Liver (tissue), 9 donors: ENCODE measurements around the gene KRTAP3-1. TPM values are rescaled to one million over a fixed set of nuclear protein-coding genes. Genes with fewer than 3 reads are reported as not detected.

ENCODE experiments used
- DNase-seq: peaks from one replicate; pipeline ENCODE4 v3.0.0-alpha.2; 2017; ENCODE audit warnings: low spot score
- H3K27ac ChIP-seq, 2 donors: one replicate each; pipeline ENCODE4 v1.7.0; 2013; ENCODE audit warnings: inconsistent platforms in 2 of 2, low read length in 2 of 2, control low read depth in 1 of 2, low read depth in 1 of 2, mild to moderate bottlenecking in 1 of 2
- H3K27me3 ChIP-seq, 4 donors: one replicate each; pipeline versions ENCODE4 v1.6.1 to v1.7.0; 2013; ENCODE audit warnings: low read length in 3 of 4, inconsistent platforms in 1 of 4, mild to moderate bottlenecking in 1 of 4, moderate library complexity in 1 of 4; ENCODE audit not compliant: control insufficient read depth in 4 of 4, insufficient read depth in 4 of 4
- H3K36me3 ChIP-seq, 4 donors: one replicate each; pipeline versions ENCODE4 v1.6.1 to v1.7.0; 2013; ENCODE audit warnings: low read length in 3 of 4, mild to moderate bottlenecking in 3 of 4, low read depth in 1 of 4, moderate library complexity in 1 of 4; ENCODE audit not compliant: control insufficient read depth in 4 of 4, insufficient read depth in 3 of 4
- H3K4me1 ChIP-seq, 4 donors: one replicate each; pipeline versions ENCODE4 v1.6.1 to v1.7.0; 2013; ENCODE audit warnings: low read length in 3 of 4, mild to moderate bottlenecking in 3 of 4, moderate library complexity in 1 of 4; ENCODE audit not compliant: control insufficient read depth in 4 of 4, insufficient read depth in 4 of 4
- H3K4me3 ChIP-seq, 3 donors: one replicate each; pipeline versions ENCODE4 v1.6.1 to v1.7.0; 2013; ENCODE audit warnings: low read length in 3 of 3, control low read depth in 1 of 3, low read depth in 1 of 3, mild to moderate bottlenecking in 1 of 3
- H3K9ac ChIP-seq, 2 donors: one replicate each; pipeline ENCODE4 v1.7.0; 2013; ENCODE audit warnings: low read length in 2 of 2, mild to moderate bottlenecking in 2 of 2, moderate library complexity in 2 of 2, control low read depth in 1 of 2, low read depth in 1 of 2
- H3K9me3 ChIP-seq, 4 donors: one replicate each; pipeline versions ENCODE4 v1.6.1 to v1.7.0; 2013; ENCODE audit warnings: low read length in 3 of 4; ENCODE audit not compliant: control insufficient read depth in 4 of 4
- ATF3 ChIP-seq: IDR thresholded peaks from 2 replicates; pipeline ENCODE4 v1.6.1; 2016; ENCODE audit warnings: antibody characterized with exemption
- CTCF ChIP-seq: fragments of 150-350 bp; IDR thresholded peaks from 2 replicates; pipeline ENCODE4 v1.5.1; 2017; ENCODE audit warnings: improper control_type of control experiment, low read depth, low read length; ENCODE audit not compliant: missing input control
- EGR1 ChIP-seq, 2 donors: IDR thresholded peaks; 2 replicates each; pipeline ENCODE4 v1.6.1; 2016 to 2018; ENCODE audit warnings: antibody characterized with exemption in 2 of 2, low read depth in 2 of 2
- FOXA1 ChIP-seq: IDR thresholded peaks from 2 replicates; pipeline ENCODE4 v1.6.1; 2016; ENCODE audit warnings: antibody characterized with exemption
- FOXA2 ChIP-seq: IDR thresholded peaks from 2 replicates; pipeline ENCODE4 v1.6.1; 2016; ENCODE audit warnings: antibody characterized with exemption
- GABPA ChIP-seq, 2 donors: IDR thresholded peaks in 1 of 2; conservative IDR thresholded peaks in 1 of 2; 2 replicates each; pipeline ENCODE4 v1.6.1; 2016; ENCODE audit warnings: antibody characterized with exemption in 2 of 2, mild to moderate bottlenecking in 1 of 2, moderate library complexity in 1 of 2
- HNF4G ChIP-seq: IDR thresholded peaks from 2 replicates; pipeline ENCODE4 v1.6.1; 2016; ENCODE audit warnings: antibody characterized with exemption
- JUND ChIP-seq, 2 donors: IDR thresholded peaks; 2 replicates each; pipeline ENCODE4 v1.6.1; 2016; ENCODE audit warnings: antibody characterized with exemption in 2 of 2
- RAD21 ChIP-seq, 2 donors: IDR thresholded peaks; 2 replicates each; pipeline ENCODE4 v1.6.1; 2016; ENCODE audit warnings: antibody characterized with exemption in 2 of 2, mild to moderate bottlenecking in 2 of 2
- RXRA ChIP-seq, 2 donors: IDR thresholded peaks; 2 replicates each; pipeline ENCODE4 v1.6.1; 2017 to 2018; ENCODE audit warnings: antibody characterized with exemption in 2 of 2, mild to moderate bottlenecking in 1 of 2
- SP1 ChIP-seq: IDR thresholded peaks from 2 replicates; pipeline ENCODE4 v1.6.1; 2018; ENCODE audit warnings: antibody characterized with exemption, mild to moderate bottlenecking
- TAF1 ChIP-seq: conservative IDR thresholded peaks from 2 replicates; pipeline ENCODE4 v1.6.1; 2016; ENCODE audit warnings: antibody characterized with exemption, mild to moderate bottlenecking
- YY1 ChIP-seq: IDR thresholded peaks from 2 replicates; pipeline ENCODE4 v1.6.1; 2016; ENCODE audit warnings: antibody characterized with exemption, mild to moderate bottlenecking
- ZBTB33 ChIP-seq: IDR thresholded peaks from 2 replicates; pipeline ENCODE4 v1.6.1; 2016; ENCODE audit warnings: antibody characterized with exemption
- WGBS: extraction: QIAGEN DNeasy Blood & Tissue Kit; methylation state at CpG from one replicate; pipeline ENCODE4 v1.1.7; 2013; 5-methylcytosine and 5-hydroxymethylcytosine counted together
- polyA plus RNA-seq, 2 donors: library from polyadenylated mRNA; stranded (reverse) in 1 of 2; unstranded in 1 of 2; fragments of 200-250 nt in 1 of 2; fragments of >200 nt in 1 of 2; fragmentation: Nextera tagmentation in 1 of 2; extraction: Ambion mirVana in 1 of 2; gene quantifications; one replicate each; pipeline versions ENCODE4 v1.2.1 to v1.2.3, GENCODE V29; 2013 to 2015
- total RNA-seq, 2 donors: library from RNA; depleted of rRNA; stranded (reverse); fragments of >200 nt; gene quantifications; one replicate each; pipeline ENCODE4 v1.2.3, GENCODE V29; 2014
- TF ChIP-seq, protein P1 (sequence below): IDR thresholded peaks from 2 replicates; pipeline ENCODE4 v1.6.1; 2016; ENCODE audit warnings: antibody characterized with exemption, mild to moderate bottlenecking
- TF ChIP-seq, protein P2 (sequence below): IDR thresholded peaks from 2 replicates; pipeline ENCODE4 v1.6.1; 2016; ENCODE audit warnings: antibody characterized with exemption
- donor health status: healthy.
- donor health status: healthy.
- donor health status: healthy.
- donor health status: healthy.
- donor health status: healthy.

KRTAP3-1 gene
- total and polyA plus RNA-seq, 4 donors: not detected

- WGBS: 57% methylated on average over 1 of the region's 1 CpG
- TF ChIP-seq, protein P1, sequence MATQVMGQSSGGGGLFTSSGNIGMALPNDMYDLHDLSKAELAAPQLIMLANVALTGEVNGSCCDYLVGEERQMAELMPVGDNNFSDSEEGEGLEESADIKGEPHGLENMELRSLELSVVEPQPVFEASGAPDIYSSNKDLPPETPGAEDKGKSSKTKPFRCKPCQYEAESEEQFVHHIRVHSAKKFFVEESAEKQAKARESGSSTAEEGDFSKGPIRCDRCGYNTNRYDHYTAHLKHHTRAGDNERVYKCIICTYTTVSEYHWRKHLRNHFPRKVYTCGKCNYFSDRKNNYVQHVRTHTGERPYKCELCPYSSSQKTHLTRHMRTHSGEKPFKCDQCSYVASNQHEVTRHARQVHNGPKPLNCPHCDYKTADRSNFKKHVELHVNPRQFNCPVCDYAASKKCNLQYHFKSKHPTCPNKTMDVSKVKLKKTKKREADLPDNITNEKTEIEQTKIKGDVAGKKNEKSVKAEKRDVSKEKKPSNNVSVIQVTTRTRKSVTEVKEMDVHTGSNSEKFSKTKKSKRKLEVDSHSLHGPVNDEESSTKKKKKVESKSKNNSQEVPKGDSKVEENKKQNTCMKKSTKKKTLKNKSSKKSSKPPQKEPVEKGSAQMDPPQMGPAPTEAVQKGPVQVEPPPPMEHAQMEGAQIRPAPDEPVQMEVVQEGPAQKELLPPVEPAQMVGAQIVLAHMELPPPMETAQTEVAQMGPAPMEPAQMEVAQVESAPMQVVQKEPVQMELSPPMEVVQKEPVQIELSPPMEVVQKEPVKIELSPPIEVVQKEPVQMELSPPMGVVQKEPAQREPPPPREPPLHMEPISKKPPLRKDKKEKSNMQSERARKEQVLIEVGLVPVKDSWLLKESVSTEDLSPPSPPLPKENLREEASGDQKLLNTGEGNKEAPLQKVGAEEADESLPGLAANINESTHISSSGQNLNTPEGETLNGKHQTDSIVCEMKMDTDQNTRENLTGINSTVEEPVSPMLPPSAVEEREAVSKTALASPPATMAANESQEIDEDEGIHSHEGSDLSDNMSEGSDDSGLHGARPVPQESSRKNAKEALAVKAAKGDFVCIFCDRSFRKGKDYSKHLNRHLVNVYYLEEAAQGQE: no peak
- TF ChIP-seq YY1 (no peak), ZBTB33 (no peak), HNF4G (no peak), JUND (IDR thresholded peaks at IDR 0.05) (no peak), SP1 (no peak), CTCF (no peak), GABPA (IDR thresholded peaks at IDR 0.05 in 1 of 2, conservative IDR thresholded peaks at IDR 0.05 in 1 of 2) (no peak), RXRA (IDR thresholded peaks at IDR 0.05) (no peak), ATF3 (no peak), TAF1 (no peak), EGR1 (IDR thresholded peaks at IDR 0.05; ENCODE audit: low read depth in 2 of 2) (no peak), RAD21 (IDR thresholded peaks at IDR 0.05) (no peak), FOXA1 (no peak), FOXA2 (no peak)
- TF ChIP-seq, protein P2, sequence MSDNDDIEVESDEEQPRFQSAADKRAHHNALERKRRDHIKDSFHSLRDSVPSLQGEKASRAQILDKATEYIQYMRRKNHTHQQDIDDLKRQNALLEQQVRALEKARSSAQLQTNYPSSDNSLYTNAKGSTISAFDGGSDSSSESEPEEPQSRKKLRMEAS: no peak
- Histone ChIP-seq H3K36me3 (no peaks in the 10 kb centered on the region), H3K9me3 (no peaks in the 10 kb centered on the region), H3K4me1 (no peaks in the 10 kb centered on the region), H3K9ac (no peak within 1 kb of the TSS), H3K27me3 (no peaks in the 10 kb centered on the region), H3K4me3 (no peak within 1 kb of the TSS), H3K27ac (no peak within 1 kb of the TSS)
- DNase-seq: no peak
Measured at GRCh38 chr17:40966848-40967247, 42.1 kb downstream of the KRTAP3-1 start, which contains the start of gene KRT39. Gene KRT39, minus strand, starts transcription at chr17:40966948. Its CDS starts 92 bp downstream, at chr17:40966856.

DNA sequence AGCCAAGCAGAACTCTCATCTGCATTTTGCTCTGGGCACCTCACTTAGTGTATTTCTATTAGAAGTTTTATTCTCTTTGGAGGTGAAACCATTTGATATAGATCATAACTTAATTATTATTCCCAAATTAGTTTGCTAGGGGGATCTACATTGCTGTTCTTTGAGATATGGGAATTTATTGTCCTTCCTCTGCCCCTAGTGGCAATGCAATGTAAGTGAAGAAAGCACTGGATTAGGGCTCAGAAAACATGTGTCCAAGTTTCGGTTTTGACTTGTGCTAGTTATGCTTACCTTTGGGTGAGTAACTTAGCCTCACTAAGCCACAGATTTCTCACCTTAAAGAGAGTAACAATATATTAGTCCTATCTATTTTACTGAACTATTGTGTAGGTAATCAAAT lies 45.1 kb downstream of the KRTAP3-1 start:
- H3K27ac ChIP-seq: no peak overlapping the region
- H3K4me3 ChIP-seq: no peak overlapping the region
- WGBS: 33% methylated on average over 1 of the region's 1 CpG
- H3K4me1 ChIP-seq: no peaks in the 10 kb centered on the region
- no peaks in the 10 kb centered on the region for H3K9me3 ChIP-seq
- no peaks in the 10 kb centered on the region for H3K36me3 ChIP-seq
- no peak overlapping the region for H3K9ac ChIP-seq
- H3K27me3 ChIP-seq: no peaks in the 10 kb centered on the region
- peak; percentile 47 for TF ChIP-seq CTCF
- TF ChIP-seq, protein P2: no peak
- TF ChIP-seq RAD21 (IDR thresholded peaks at IDR 0.05): peak; percentile 32 to 51
- no peak for TF ChIP-seq RXRA (IDR thresholded peaks at IDR 0.05)
- DNase-seq: no peak
